PC-3 (cell line): ENCODE results near the gene TAL1. TPM values are rescaled to one million over a fixed set of nuclear protein-coding genes. Genes with fewer than 3 reads are reported as not detected.

Experiments used
- ATAC-seq: fragments of 200-7000 bp; cut with Tn5 transposase; 2 replicates; pipeline ENCODE4 v1.9.1; 2020; ENCODE audit warnings: mild to moderate bottlenecking, moderate library complexity
- BruUV-seq: library from RNA; stranded (reverse); fragments of 400-500 nt; replicated peaks from 2 replicates; lab custom pipeline; 2021; lab: Mats Ljungman, UMichigan
- CTCF ChIA-PET: fragments of 300-600 bp; sonication (Branson Sonifier 250); formaldehyde crosslinking; loops from one replicate; lab custom pipeline; 2022; ENCODE audit warnings: antibody characterized with exemption; lab: Charles Lee
- POLR2A ChIA-PET: fragments of 300-600 bp; sonication (Branson Sonifier 250); formaldehyde crosslinking; loops from one replicate; lab custom pipeline; 2022; ENCODE audit warnings: antibody characterized with exemption; ENCODE audit not compliant: unreplicated experiment; lab: Charles Lee
- DNase-seq: peaks from one replicate; pipeline ENCODE4 v3.0.0-alpha.2; 2015
- H2AFZ ChIP-seq: fragments of 300-600 bp; sonication (generic); 2 replicates; pipeline ENCODE4 v1.6.0; 2016; ENCODE audit warnings: antibody characterized with exemption, low read length
- H3F3A ChIP-seq: fragments of 300-600 bp; sonication (generic); one replicate; pipeline ENCODE4 v1.6.0; 2017; ENCODE audit warnings: antibody characterized with exemption, low read length, control low read depth, mild to moderate bottlenecking; ENCODE audit not compliant: unreplicated experiment
- H3K27ac ChIP-seq: fragments of 300-600 bp; sonication (generic); 2 replicates; pipeline ENCODE4 v1.5.1; 2016; ENCODE audit warnings: mild to moderate bottlenecking, low read length
- H3K27me3 ChIP-seq: fragments of 300-600 bp; sonication (generic); 2 replicates; pipeline ENCODE4 v1.6.1; 2016; ENCODE audit warnings: low read length, mixed read lengths
- H3K36me3 ChIP-seq: fragments of 300-600 bp; sonication (generic); 2 replicates; pipeline ENCODE4 v1.6.1; 2016; ENCODE audit warnings: low read depth, mixed run types, low read length, mixed read lengths
- H3K4me1 ChIP-seq: fragments of 300-600 bp; sonication (generic); 2 replicates; pipeline ENCODE4 v1.5.1; 2016; ENCODE audit warnings: low read length; ENCODE audit not compliant: insufficient read depth
- H3K4me2 ChIP-seq: fragments of 300-600 bp; sonication (generic); 2 replicates; pipeline ENCODE4 v1.6.0; 2016; ENCODE audit warnings: low read length
- H3K4me3 ChIP-seq: fragments of 300-600 bp; sonication (generic); 2 replicates; pipeline ENCODE4 v1.5.1; 2016; ENCODE audit warnings: mild to moderate bottlenecking, low read length, mixed read lengths
- H3K79me2 ChIP-seq: fragments of 300-600 bp; sonication (generic); 2 replicates; pipeline ENCODE4 v1.6.1; 2017; ENCODE audit warnings: low read length, mixed read lengths
- H3K9ac ChIP-seq: fragments of 300-600 bp; sonication (generic); 2 replicates; pipeline ENCODE4 v1.6.0; 2016; ENCODE audit warnings: mild to moderate bottlenecking, low read length
- H3K9me2 ChIP-seq: fragments of 300-600 bp; sonication (generic); replicated peaks from 2 replicates; pipeline ENCODE4 v1.6.1; 2016; ENCODE audit warnings: mixed run types, low read length, mixed read lengths
- H3K9me3 ChIP-seq: fragments of 300-600 bp; sonication (generic); 2 replicates; pipeline ENCODE4 v1.6.1; 2016; ENCODE audit warnings: low read length, mixed read lengths
- H4K20me1 ChIP-seq: fragments of 300-600 bp; sonication (generic); 2 replicates; pipeline ENCODE4 v1.6.1; 2016; ENCODE audit warnings: low read length, mixed read lengths
- EZH2 ChIP-seq: fragments of 300-600 bp; sonication (generic); IDR thresholded peaks from one replicate; pipeline ENCODE4 v1.6.1; 2017; ENCODE audit warnings: antibody characterized with exemption, mild to moderate bottlenecking, low read length; ENCODE audit not compliant: unreplicated experiment
- EZH2phosphoT487 ChIP-seq: fragments of 300-600 bp; sonication (generic); IDR thresholded peaks from 2 replicates; pipeline ENCODE4 v1.6.1; 2018; ENCODE audit warnings: mild to moderate bottlenecking, antibody characterized with exemption, low read length, borderline replicate concordance
- intact Hi-C: fragments of 100-400 bp; cut with micrococcal nuclease; formaldehyde crosslinking; loops from 2 replicates; pipeline ENCODE4 v1.9.0; 2023
- total RNA-seq: library from RNA; depleted of rRNA; stranded (reverse); fragments of >200 nt; gene quantifications from 2 replicates; pipeline ENCODE4 v1.2.3, GENCODE V29; 2014
- TF ChIP-seq, protein P1 (sequence below): fragments of 300-600 bp; sonication (generic); conservative IDR thresholded peaks from 2 replicates; pipeline ENCODE4 v1.5.1; 2017; ENCODE audit warnings: antibody characterized with exemption, low read depth, mild to moderate bottlenecking, low read length

The TAL1 gene
- total RNA-seq, 1 experiment from 2014 or later: not detected

DNA sequence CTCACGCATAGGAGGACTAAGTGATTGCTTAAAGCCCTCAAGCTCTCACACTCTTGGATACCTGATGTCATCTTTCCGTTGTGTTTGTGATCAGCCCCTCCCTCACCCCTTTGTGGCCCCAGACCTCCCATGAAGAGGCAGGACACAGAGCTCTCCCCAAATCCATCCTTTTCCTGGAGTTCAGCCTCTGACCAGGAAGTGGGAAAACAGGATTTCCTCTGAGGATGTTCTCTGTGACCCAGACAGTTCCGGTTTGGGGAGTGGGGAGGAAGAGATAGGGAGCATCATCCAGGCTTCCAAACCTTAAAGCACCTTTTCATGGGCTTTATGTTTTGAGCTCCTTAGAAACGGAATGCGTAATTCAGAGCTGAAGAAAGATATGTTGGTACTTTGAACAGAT is 11.9 kb upstream of the TAL1 start:
- H3K4me3 ChIP-seq: no peak overlapping the region
- no peak for ATAC-seq
- no peak overlapping the region for H2AFZ ChIP-seq
- POLR2A ChIA-PET: no interaction called here
- no peaks in the 10 kb centered on the region for H3K27me3 ChIP-seq
- TF ChIP-seq, protein P1, sequence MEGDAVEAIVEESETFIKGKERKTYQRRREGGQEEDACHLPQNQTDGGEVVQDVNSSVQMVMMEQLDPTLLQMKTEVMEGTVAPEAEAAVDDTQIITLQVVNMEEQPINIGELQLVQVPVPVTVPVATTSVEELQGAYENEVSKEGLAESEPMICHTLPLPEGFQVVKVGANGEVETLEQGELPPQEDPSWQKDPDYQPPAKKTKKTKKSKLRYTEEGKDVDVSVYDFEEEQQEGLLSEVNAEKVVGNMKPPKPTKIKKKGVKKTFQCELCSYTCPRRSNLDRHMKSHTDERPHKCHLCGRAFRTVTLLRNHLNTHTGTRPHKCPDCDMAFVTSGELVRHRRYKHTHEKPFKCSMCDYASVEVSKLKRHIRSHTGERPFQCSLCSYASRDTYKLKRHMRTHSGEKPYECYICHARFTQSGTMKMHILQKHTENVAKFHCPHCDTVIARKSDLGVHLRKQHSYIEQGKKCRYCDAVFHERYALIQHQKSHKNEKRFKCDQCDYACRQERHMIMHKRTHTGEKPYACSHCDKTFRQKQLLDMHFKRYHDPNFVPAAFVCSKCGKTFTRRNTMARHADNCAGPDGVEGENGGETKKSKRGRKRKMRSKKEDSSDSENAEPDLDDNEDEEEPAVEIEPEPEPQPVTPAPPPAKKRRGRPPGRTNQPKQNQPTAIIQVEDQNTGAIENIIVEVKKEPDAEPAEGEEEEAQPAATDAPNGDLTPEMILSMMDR: no peak
- TF ChIP-seq EZH2phosphoT487 (no peak), EZH2 (no peak)
- H4K20me1 ChIP-seq: no peaks in the 10 kb centered on the region
- CTCF ChIA-PET: no interaction called here
- no peak overlapping the region for H3K4me2 ChIP-seq
- no peaks in the 10 kb centered on the region for H3K9me2 ChIP-seq
- H3K79me2 ChIP-seq: no peaks in the 10 kb centered on the region
- no peaks in the 10 kb centered on the region for H3K4me1 ChIP-seq
- H3K9ac ChIP-seq: no peak overlapping the region
- H3K9me3 ChIP-seq: no peaks in the 10 kb centered on the region
- intact Hi-C loops: no loop called here
- H3F3A ChIP-seq: no peaks in the 10 kb centered on the region
- H3K27ac ChIP-seq: no peak overlapping the region
- no TSS peak for BruUV-seq
- no peak for DNase-seq
- H3K36me3 ChIP-seq: no peaks in the 10 kb centered on the region

DNA sequence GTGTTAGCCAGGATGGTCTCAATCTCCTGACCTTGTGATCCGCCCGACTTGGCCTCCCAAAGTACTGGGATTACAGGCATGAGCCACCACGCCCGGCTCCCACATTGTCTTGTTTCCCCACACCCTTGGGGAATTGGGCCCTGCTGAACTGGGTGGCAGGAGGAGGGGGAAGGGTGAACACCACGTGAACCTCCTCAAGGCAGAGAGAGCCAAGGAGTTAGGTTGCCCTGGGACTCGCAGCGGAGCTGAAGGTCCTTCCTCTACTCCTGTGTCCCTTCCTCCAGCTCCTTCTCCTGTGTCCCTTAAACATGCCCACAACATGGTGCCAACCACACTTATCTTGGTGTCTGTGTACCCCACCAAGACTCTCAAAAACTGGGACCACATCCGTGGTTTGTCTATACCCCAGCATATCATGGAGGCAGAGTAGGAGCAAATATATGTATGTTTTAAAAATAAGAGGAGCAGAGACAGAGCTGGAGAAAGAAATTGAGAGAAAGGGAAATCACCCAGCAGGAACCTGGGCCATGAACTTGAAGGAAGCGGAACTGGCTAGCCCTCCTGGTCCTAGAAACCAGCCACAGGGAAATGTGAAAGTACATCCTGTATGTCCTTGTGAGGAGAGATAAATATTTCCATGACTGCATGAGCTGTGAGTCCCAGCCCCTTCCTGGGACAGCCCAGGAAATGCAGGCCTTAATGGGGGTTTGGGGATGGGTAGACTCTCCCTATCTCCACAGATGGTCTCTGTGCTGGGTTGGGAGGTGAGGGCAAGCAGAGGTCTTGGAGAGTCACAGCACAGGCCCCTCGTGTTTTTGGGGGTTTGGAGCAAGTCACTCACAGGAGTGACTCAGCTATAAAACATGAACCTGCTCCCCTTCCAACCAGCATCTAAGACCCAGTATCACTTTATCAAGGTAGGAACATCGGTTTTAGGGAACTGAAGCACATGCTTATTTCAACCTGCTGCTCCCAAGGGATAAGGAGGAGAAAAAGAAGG is 9.4 kb upstream of the TAL1 start:
- no peaks in the 10 kb centered on the region for H3K27me3 ChIP-seq
- no peaks in the 10 kb centered on the region for H3K36me3 ChIP-seq
- H4K20me1 ChIP-seq: no peaks in the 10 kb centered on the region
- H3K9me2 ChIP-seq: no peaks in the 10 kb centered on the region
- H3K79me2 ChIP-seq: no peaks in the 10 kb centered on the region
- no peak for ATAC-seq
- no peak overlapping the region for H3K9ac ChIP-seq
- no peaks in the 10 kb centered on the region for H3F3A ChIP-seq
- BruUV-seq: no TSS peak
- H3K4me3 ChIP-seq: no peak overlapping the region
- TF ChIP-seq, protein P1: no peak
- TF ChIP-seq EZH2phosphoT487 (no peak), EZH2 (no peak)
- POLR2A ChIA-PET: no interaction called here
- no peak overlapping the region for H2AFZ ChIP-seq
- no peaks in the 10 kb centered on the region for H3K4me1 ChIP-seq
- intact Hi-C loops: no loop called here
- CTCF ChIA-PET: no interaction called here
- no peaks in the 10 kb centered on the region for H3K9me3 ChIP-seq
- H3K4me2 ChIP-seq: no peak overlapping the region
- no peak overlapping the region for H3K27ac ChIP-seq
- no peak for DNase-seq

DNA sequence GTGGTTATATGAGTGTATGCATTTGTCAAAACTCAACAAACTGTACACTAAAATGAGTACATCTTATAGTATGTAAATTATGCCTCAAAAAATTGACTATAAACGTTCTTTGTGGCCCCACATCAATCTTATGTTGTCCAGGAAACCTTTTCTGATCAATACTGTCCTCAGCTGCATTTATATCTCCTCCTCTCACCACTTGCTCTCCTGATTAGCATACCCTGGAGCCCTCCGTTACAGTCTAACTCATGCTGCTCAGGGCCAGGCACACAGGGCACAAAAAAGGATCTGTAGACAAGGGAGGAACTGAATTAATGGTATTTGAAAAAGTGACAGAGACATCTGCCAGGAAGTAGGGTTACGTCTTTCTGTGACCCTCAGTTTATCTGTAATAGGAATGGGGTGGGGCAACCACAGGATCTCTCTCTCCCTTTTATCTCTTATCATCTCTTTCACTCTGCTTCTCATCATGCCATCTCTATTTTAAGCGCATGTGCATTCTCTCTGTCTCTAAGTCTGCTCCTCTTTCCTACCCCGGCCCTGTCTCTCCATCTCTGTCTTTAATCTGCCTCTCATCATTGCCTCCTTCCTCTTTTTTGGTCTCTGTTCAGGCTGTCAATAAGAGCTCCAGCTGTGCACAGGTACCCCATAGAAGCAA is 7.0 kb upstream of the TAL1 start:
- POLR2A ChIA-PET: no interaction called here

More for the DNA sequence above, 7.0 kb upstream of the TAL1 start:
- TF ChIP-seq EZH2: no peak
- no peak for TF ChIP-seq EZH2phosphoT487
- TF ChIP-seq, protein P1: no peak
- BruUV-seq: no TSS peak
- CTCF ChIA-PET: no interaction called here
- ATAC-seq: no peak
- no peaks in the 10 kb centered on the region for H4K20me1 ChIP-seq
- H3K9me2 ChIP-seq: no peaks in the 10 kb centered on the region
- no peaks in the 10 kb centered on the region for H3F3A ChIP-seq
- H3K27me3 ChIP-seq: no peaks in the 10 kb centered on the region
- H3K36me3 ChIP-seq: no peaks in the 10 kb centered on the region
- intact Hi-C loops: no loop called here
- H3K9ac ChIP-seq: no peak overlapping the region
- H3K4me3 ChIP-seq: no peak overlapping the region
- H3K4me1 ChIP-seq: no peaks in the 10 kb centered on the region
- H3K27ac ChIP-seq: no peak overlapping the region
- no peak for DNase-seq
- no peaks in the 10 kb centered on the region for H3K9me3 ChIP-seq
- H2AFZ ChIP-seq: no peak overlapping the region
- H3K4me2 ChIP-seq: no peak overlapping the region
- H3K79me2 ChIP-seq: no peaks in the 10 kb centered on the region
